ENCODE results near the gene GJB5.
A peak's percentile ranks its signal among the peaks of the same experiment; 100 is the strongest.

GRCh38 chr1:34742667-34743270, 12.1 kb upstream of the GJB5 start:
- TF ChIP-seq CTCF (IDR thresholded peaks at IDR 0.05; ENCODE audit: low read length) (peak; percentile 87), EZH2 (IDR thresholded peaks at IDR 0.05; ENCODE audit: borderline replicate concordance, low read length) (no peak)

Data from OCI-LY1 (cell line).